HG03342 (cell line): ENCODE results near the gene ARHGEF10L.

Source experiments
- ATAC-seq: cut with Tn5 transposase; IDR thresholded peaks from one replicate; pipeline ENCODE4 v1.9.1; 2021; ENCODE audit warnings: mild to moderate bottlenecking, moderate library complexity; ENCODE audit not compliant: unreplicated experiment

ARHGEF10L gene

GRCh38 chr1:17568014-17568900, 28.8 kb downstream of the ARHGEF10L start:
- ATAC-seq = no peak

GRCh38 chr1:17569200-17570139, 30.0 kb downstream of the ARHGEF10L start:
- no peak for ATAC-seq

GRCh38 chr1:17570228-17570627, 30.7 kb downstream of the ARHGEF10L start:
- ATAC-seq = no peak

- no peak for ATAC-seq
These were observed 32.9 kb downstream of the ARHGEF10L start for GRCh38 chr1:17572264-17572985.

- ATAC-seq = no peak
These were observed 34.1 kb downstream of the ARHGEF10L start for GRCh38 chr1:17573518-17574041.

- ATAC-seq = no peak
These were observed 35.0 kb downstream of the ARHGEF10L start for GRCh38 chr1:17574516-17574915.

- ATAC-seq = no peak
These were observed 36.5 kb downstream of the ARHGEF10L start for GRCh38 chr1:17575797-17576518.

- no peak for ATAC-seq
These were observed 37.0 kb downstream of the ARHGEF10L start for GRCh38 chr1:17576519-17576853.

- ATAC-seq = no peak
These were observed 38.4 kb downstream of the ARHGEF10L start for GRCh38 chr1:17577907-17578297.

GRCh38 chr1:17579951-17580939, 40.7 kb downstream of the ARHGEF10L start:
- ATAC-seq = no peak

GRCh38 chr1:17581389-17582123, 42.1 kb downstream of the ARHGEF10L start:
- ATAC-seq = no peak

GRCh38 chr1:17582124-17582774, 42.8 kb downstream of the ARHGEF10L start:
- ATAC-seq = no peak

- no peak for ATAC-seq
These were observed 45.0 kb downstream of the ARHGEF10L start for GRCh38 chr1:17584539-17584938.

- no peak for ATAC-seq
These were observed 45.9 kb downstream of the ARHGEF10L start for GRCh38 chr1:17585266-17585987.

- ATAC-seq = no peak
These were observed 46.9 kb downstream of the ARHGEF10L start for GRCh38 chr1:17586172-17586964.

GRCh38 chr1:17587693-17588047, 48.2 kb downstream of the ARHGEF10L start:
- no peak for ATAC-seq
